Neutrophil (primary cell): Measurements from ENCODE around the gene HOXA1.

Experiments
- H3K27ac ChIP-seq: fragments of 200-600 bp; sonication (generic); 2 replicates; pipeline ENCODE4 v1.5.1; 2016; ENCODE audit warnings: mild to moderate bottlenecking, moderate library complexity
- H3K27me3 ChIP-seq: fragments of 200-600 bp; sonication (generic); 2 replicates; pipeline ENCODE4 v1.6.0; 2016; ENCODE audit warnings: mild to moderate bottlenecking
- H3K36me3 ChIP-seq: fragments of 200-600 bp; sonication (generic); 2 replicates; pipeline ENCODE4 v1.5.1; 2017
- H3K4me1 ChIP-seq, 2 experiments: fragments of 200-600 bp in 1 of 2; sonication (generic) in 1 of 2; 1 replicate in 1 of 2; 2 replicates in 1 of 2; pipeline versions ENCODE4 v1.5.1 to v1.6.1; 2013 to 2016; ENCODE audit warnings: low read depth in 1 of 2, low read length in 1 of 2, mild to moderate bottlenecking in 1 of 2, moderate library complexity in 1 of 2; ENCODE audit not compliant: control insufficient read depth in 1 of 2, insufficient read depth in 1 of 2
- H3K4me3 ChIP-seq, 2 experiments: fragments of 200-600 bp in 1 of 2; sonication (generic) in 1 of 2; 1 replicate in 1 of 2; 2 replicates in 1 of 2; pipeline ENCODE4 v1.5.1; 2013 to 2016; ENCODE audit warnings: low read depth in 1 of 2, low read length in 1 of 2, mild to moderate bottlenecking in 1 of 2, moderate library complexity in 1 of 2
- H3K9me3 ChIP-seq: fragments of 200-600 bp; sonication (generic); 2 replicates; pipeline ENCODE4 v1.5.1; 2016
- TF ChIP-seq, protein P1 (sequence below): fragments of 200-600 bp; sonication (generic); IDR thresholded peaks from 2 replicates; pipeline ENCODE4 v1.5.1; 2016; ENCODE audit warnings: antibody characterized with exemption

HOXA1 gene

DNA sequence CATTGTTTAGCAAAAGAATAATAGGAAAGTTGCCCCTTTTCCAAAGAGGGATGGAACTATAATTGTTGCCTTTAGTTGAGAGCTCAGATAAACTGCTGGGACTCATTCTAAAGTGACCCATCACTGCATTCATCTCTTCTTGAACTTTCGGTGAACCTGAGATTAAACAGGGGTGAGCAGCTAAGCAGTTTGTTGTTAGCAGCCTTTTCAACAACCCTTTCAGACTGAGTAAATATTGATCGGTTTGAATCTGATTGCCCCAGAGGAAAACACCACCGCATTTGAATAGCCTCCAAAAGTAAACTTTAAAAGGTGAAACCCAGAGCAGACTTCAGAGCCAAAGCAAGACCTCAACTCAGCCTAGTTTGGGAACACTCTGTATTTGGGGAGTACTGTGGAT, 4.7 kb downstream of the HOXA1 start:
- no peak overlapping the region for H3K27ac ChIP-seq
- H3K4me1 ChIP-seq, result peaks cover 9 to 23% of the 10 kb centered on the region in 2 experiments
- no peak overlapping the region for H3K4me3 ChIP-seq
- no peaks in the 10 kb centered on the region for H3K9me3 ChIP-seq
- TF ChIP-seq, protein P1, sequence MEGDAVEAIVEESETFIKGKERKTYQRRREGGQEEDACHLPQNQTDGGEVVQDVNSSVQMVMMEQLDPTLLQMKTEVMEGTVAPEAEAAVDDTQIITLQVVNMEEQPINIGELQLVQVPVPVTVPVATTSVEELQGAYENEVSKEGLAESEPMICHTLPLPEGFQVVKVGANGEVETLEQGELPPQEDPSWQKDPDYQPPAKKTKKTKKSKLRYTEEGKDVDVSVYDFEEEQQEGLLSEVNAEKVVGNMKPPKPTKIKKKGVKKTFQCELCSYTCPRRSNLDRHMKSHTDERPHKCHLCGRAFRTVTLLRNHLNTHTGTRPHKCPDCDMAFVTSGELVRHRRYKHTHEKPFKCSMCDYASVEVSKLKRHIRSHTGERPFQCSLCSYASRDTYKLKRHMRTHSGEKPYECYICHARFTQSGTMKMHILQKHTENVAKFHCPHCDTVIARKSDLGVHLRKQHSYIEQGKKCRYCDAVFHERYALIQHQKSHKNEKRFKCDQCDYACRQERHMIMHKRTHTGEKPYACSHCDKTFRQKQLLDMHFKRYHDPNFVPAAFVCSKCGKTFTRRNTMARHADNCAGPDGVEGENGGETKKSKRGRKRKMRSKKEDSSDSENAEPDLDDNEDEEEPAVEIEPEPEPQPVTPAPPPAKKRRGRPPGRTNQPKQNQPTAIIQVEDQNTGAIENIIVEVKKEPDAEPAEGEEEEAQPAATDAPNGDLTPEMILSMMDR, result no peak
- no peaks in the 10 kb centered on the region for H3K36me3 ChIP-seq
- H3K27me3 ChIP-seq, result peaks cover 95% of the 10 kb centered on the region

DNA sequence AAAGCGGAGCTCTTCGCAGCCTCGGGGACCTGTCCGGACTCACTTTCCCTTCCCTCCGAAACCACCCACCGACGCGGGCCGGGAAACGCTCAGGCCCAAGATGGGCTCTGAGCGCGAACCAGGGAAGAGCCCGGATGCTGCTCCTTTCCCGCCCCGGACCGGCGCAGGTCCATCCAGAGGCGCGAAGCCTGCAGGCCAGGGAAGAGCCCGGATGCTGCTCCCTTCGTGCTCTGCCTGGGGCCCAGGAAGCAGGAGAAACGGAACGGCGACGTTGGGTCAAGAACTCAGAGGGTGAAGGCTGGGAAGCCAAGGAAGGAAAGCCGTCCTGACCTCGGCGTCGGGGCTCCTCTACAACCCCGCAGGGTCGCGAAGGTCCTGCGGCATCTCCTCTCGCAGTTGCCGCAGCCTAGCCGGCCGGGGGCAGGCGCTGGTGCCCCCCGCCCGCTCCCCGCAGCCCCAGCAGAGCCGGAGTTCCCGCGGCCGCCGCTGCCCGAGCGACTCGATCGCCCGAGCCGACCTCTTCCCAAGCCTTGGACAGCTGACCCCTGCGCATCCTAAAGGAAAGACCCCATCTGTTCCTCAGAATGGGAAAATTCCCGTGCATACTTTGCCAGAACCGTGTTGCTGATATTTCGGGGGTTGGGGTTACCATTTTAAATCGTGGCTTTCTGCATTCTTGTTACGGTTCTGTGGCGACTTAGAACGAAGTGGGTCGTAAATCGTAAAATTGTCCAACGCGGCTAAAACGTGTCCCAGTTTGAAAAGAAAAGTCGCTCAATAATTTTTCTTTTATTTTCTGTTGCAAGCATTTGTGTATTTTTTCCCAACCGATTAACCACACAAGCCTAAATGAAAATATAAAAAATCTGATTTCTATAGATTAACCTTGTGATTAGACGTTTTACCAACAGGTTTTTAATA, 7.5 kb downstream of the HOXA1 start:
- H3K4me1 ChIP-seq, result peaks cover 0 to 9% of the 10 kb centered on the region in 2 experiments
- no peak overlapping the region for H3K27ac ChIP-seq
- peak overlapping the region in 1 of 2 experiments; percentile 7 for H3K4me3 ChIP-seq
- peaks cover 94% of the 10 kb centered on the region for H3K27me3 ChIP-seq
- TF ChIP-seq, protein P1, result no peak
- H3K36me3 ChIP-seq, result no peaks in the 10 kb centered on the region
- H3K9me3 ChIP-seq, result no peaks in the 10 kb centered on the region

DNA sequence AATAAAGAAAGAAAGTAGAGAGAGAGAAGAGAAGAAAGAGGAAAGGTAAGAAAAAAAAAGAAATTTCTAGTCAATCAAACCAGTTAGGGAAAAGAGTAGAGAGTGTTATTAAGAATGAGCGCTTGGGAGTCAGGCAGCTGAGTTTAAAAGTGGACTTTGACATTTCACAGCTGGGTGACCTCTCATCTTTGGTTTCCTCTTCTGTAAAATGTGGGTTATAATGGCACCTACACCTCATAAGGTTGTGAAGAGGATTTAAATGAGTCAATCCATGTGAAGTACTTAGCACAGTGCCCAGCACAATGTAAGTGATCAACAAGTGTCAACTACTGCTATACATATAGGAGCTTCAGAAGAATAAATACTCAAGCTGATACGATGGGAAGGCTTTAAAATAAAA, 12.2 kb downstream of the HOXA1 start:
- no peak overlapping the region for H3K27ac ChIP-seq
- H3K9me3 ChIP-seq, result no peaks in the 10 kb centered on the region
- H3K4me1 ChIP-seq, result peaks cover 0 to 9% of the 10 kb centered on the region in 2 experiments
- H3K4me3 ChIP-seq, result no peak overlapping the region
- TF ChIP-seq, protein P1, result no peak
- H3K27me3 ChIP-seq, result peaks cover 48% of the 10 kb centered on the region
- H3K36me3 ChIP-seq, result no peaks in the 10 kb centered on the region

DNA sequence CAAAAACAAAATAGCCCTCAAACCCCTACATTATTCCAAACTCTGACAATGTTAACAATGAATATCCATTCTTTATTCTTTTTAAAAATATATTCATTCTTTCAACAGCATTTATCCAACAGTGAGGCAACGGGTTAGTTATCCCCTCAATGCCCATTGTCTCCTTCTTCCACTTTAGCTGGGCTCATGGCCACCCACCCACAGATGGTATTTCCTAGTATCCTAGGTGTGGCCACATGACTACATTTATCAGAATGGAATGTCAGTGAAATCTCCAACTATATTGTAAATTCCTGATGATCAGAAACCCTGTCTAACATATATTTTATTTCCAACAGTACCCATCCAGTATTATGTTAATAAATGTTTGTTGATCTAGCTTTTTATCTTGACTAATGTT, 13.6 kb downstream of the HOXA1 start:
- Histone ChIP-seq H3K27ac (no peak overlapping the region), H3K36me3 (no peaks in the 10 kb centered on the region), H3K4me1 (no peaks in the 10 kb centered on the region), H3K4me3 (no peak overlapping the region), H3K9me3 (no peaks in the 10 kb centered on the region), H3K27me3 (peaks cover 33% of the 10 kb centered on the region)
- TF ChIP-seq, protein P1, result no peak

DNA sequence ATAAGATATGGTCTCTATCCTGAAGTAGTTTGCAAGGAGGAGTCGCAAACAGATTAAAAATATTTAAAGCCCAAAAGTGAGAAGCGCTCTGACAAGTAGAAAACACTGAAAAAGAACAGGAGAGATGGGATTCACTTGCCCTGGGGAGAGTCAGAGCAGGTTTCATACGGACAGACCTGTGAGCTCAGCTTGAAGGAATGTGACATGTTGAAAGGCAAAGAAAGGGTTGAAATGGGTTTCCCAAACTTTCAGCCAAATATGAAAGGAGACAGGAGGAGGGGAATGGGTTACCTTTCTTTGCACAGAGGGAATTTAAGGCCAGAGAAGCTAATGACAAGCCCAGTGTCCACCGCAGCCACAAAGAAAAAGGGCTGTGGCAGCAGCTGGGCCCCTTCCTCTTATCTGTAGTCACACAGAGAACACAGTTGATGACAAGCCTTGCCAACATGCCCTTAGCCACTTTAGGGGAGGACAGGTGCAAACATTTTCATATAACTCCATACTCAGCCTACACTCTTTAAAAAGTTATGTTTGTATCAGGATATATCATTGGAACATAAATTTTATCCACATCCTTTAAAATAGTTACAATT, 14.9 kb downstream of the HOXA1 start:
- Histone ChIP-seq H3K27ac (no peak overlapping the region), H3K4me1 (no peaks in the 10 kb centered on the region)
- TF ChIP-seq, protein P1, result no peak

More for the DNA sequence above, 14.9 kb downstream of the HOXA1 start:
- Histone ChIP-seq H3K4me3 (no peak overlapping the region), H3K9me3 (no peaks in the 10 kb centered on the region), H3K36me3 (no peaks in the 10 kb centered on the region), H3K27me3 (peaks cover 21% of the 10 kb centered on the region)
